ENCODE measurements around the gene ARHGEF28. TPM values are rescaled to one million over a fixed set of nuclear protein-coding genes. Genes with fewer than 3 reads are reported as not detected.

The ARHGEF28 gene
- total RNA-seq, 1 experiment from 2014 or later = 0.57 TPM

GRCh38 chr5:73668486-73669111, 42.6 kb downstream of the ARHGEF28 start:
- H2AK5ac ChIP-seq (ENCODE audit: insufficient read length, low read length) = no peak overlapping the region
- H3K36me3 Mint-ChIP-seq (ENCODE audit: insufficient read depth in 1 of 3, low read depth in 3 of 3) = no peaks in the 10 kb centered on the region
- no peaks in the 10 kb centered on the region for H3K27me3 ChIP-seq (ENCODE audit: insufficient read depth, low read length)
- no peak overlapping the region for H2BK20ac ChIP-seq (ENCODE audit: low read depth, low read length, poor library complexity, severe bottlenecking)
- no peak overlapping the region for H3K27ac ChIP-seq (ENCODE audit: insufficient read length, low read depth, low read length)
- no peak overlapping the region for H2BK12ac ChIP-seq (ENCODE audit: insufficient read length, low read depth, low read length)
- no peak overlapping the region for H4K91ac ChIP-seq (ENCODE audit: insufficient read length, low read depth, low read length)
- no peak overlapping the region for H3K18ac ChIP-seq (ENCODE audit: insufficient read length, low read depth, low read length)
- H2BK15ac ChIP-seq (ENCODE audit: low read depth, low read length) = no peak overlapping the region
- H4K20me1 ChIP-seq (ENCODE audit: control insufficient read depth, insufficient read depth, insufficient read length) = no peaks in the 10 kb centered on the region
- H2AFZ ChIP-seq (ENCODE audit: low read length) = no peak overlapping the region
- H3K56ac ChIP-seq (ENCODE audit: insufficient read length, low read depth, low read length) = no peak overlapping the region
- no CpG with 5 or more reads among the region's 3 CpGs for WGBS (ENCODE audit: extremely low coverage, insufficient read length, low lambda C conversion rate)
- no peak overlapping the region for H3K27ac Mint-ChIP-seq
- H3K4me3 Mint-ChIP-seq = no peak overlapping the region
- H3K79me1 ChIP-seq (ENCODE audit: insufficient read depth, low read depth, low read length, poor library complexity, severe bottlenecking) = no peaks in the 10 kb centered on the region
- H3K9ac ChIP-seq (ENCODE audit: extremely low read depth, insufficient read length, low read length) = no peak overlapping the region
- H3K79me2 ChIP-seq (ENCODE audit: insufficient read depth, low read length) = no peaks in the 10 kb centered on the region
- H3K23me2 ChIP-seq (ENCODE audit: insufficient read length, low read depth, low read length, poor library complexity, severe bottlenecking) = no peaks in the 10 kb centered on the region
- H3K9me3 Mint-ChIP-seq = no peaks in the 10 kb centered on the region
- H3K4ac ChIP-seq (ENCODE audit: low read depth, low read length) = no peak overlapping the region
- H3T11ph ChIP-seq (ENCODE audit: low read length) = no peak overlapping the region
- H3K14ac ChIP-seq (ENCODE audit: insufficient read depth, low read length) = no peak overlapping the region
- H2BK120ac ChIP-seq (ENCODE audit: low read depth, low read length, poor library complexity, severe bottlenecking) = no peak overlapping the region
- no peak for TF ChIP-seq CTCF (conservative IDR thresholded peaks at IDR 0.05)
- H4K8ac ChIP-seq (replicated peaks; ENCODE audit: insufficient read length, low read depth, low read length) = no peak overlapping the region
- H3K23ac ChIP-seq (ENCODE audit: insufficient read length, low read depth, low read length) = no peak overlapping the region
- no peaks in the 10 kb centered on the region for H3K27me3 Mint-ChIP-seq (ENCODE audit: low read depth)
- no peaks in the 10 kb centered on the region for H3K9me3 ChIP-seq (ENCODE audit: control insufficient read depth, low read depth, low read length)
- no peaks in the 10 kb centered on the region for H3K4me1 ChIP-seq (ENCODE audit: insufficient read depth, low read length)
- H3K4me2 ChIP-seq (ENCODE audit: insufficient read depth, insufficient read length, low read length) = no peak overlapping the region
- H2BK5ac ChIP-seq (ENCODE audit: insufficient read length, low read length) = no peak overlapping the region
- DNase-seq = no peak
- H4K5ac ChIP-seq (ENCODE audit: insufficient read length, low read depth, low read length) = no peak overlapping the region
- H3K4me1 Mint-ChIP-seq = peaks cover 9 to 10% of the 10 kb centered on the region in 2 experiments
